ENCODE results near the gene CLDN10.

DNA sequence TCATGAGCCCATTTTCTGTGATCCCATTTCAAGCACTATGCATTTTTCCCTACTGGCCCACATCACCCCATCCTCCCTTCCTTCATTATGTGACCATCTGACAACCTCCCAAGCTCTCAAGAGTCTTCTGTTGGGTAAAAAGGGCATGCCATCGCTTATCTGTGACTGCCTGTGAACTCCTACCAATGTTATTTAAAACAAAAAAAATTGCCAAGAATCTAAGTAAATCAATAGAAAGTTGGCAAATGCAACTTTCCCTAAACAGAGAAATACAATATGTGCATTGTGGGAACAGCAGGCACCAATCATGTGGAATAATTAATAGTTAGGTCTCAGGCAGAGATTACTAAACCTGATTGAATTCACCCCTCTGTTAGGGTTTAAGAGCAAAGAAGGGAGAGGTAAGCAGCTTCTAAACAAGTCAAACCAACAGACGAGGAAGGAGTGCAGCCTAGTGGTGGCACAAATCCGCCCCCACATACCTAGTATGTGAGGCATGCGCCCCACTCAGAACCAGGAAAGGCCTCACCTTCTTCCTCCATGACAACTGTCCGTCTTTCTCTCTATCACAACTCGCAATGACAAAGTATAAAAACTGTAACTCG, 62.2 kb downstream of the CLDN10 start:
- TF ChIP-seq EP300 (IDR thresholded peaks at IDR 0.05) (no peak), POLR2A (IDR thresholded peaks at IDR 0.05) (no peak)

All from ovary (tissue), 1 donor.